GM19023 (cell line): ENCODE results near the gene OAF.

ENCODE experiments used
- ATAC-seq: cut with Tn5 transposase; IDR thresholded peaks from one replicate; pipeline ENCODE4 v1.9.1; 2021; ENCODE audit warnings: mild to moderate bottlenecking, moderate library complexity; ENCODE audit not compliant: unreplicated experiment

The OAF gene

GRCh38 chr11:120199613-120200012 lies 11.2 kb upstream of the OAF start:
- ATAC-seq, result no peak

DNA sequence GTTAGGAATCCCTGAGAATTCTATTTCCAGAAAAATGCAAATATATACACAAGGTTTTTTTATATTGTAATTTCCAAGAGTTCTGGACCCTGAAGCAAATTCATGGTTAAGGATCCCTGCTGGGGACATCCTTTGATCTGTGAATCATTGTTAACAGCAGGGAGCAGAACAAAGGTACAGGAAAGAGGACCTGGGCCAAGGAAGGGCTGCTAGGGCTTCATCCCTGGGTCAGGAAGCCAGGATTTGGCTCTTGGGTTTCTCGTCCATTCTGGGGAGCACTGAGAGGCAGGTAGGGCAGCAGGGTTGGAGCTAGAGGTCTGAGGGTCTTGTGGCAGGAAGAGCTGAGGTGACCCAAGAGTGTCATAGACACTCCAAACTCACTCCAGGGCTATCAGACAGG lies 10.2 kb upstream of the OAF start:
- no peak for ATAC-seq

DNA sequence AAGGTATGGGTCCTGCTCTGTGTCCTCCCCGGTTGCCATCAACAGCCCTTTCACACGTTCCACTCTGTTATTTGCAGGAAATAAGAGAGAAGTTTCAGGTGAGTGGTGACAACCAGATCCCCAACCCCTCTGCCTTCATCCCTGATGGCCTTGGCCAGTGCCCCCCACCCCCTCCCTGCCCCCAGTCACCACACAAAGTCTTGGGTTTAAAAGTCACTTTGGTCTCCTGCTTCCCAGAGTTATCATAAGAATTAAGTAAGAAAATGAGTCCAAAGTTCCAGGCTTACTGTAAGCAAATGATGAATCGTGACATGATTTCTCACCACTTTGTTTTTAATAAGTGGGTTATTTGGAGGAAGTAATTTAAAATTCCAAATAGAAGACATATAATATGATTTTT lies 9.2 kb upstream of the OAF start:
- ATAC-seq, result no peak

- ATAC-seq, result no peak
Observed at GRCh38 chr11:120203626-120204025, 7.2 kb upstream of the OAF start.

DNA sequence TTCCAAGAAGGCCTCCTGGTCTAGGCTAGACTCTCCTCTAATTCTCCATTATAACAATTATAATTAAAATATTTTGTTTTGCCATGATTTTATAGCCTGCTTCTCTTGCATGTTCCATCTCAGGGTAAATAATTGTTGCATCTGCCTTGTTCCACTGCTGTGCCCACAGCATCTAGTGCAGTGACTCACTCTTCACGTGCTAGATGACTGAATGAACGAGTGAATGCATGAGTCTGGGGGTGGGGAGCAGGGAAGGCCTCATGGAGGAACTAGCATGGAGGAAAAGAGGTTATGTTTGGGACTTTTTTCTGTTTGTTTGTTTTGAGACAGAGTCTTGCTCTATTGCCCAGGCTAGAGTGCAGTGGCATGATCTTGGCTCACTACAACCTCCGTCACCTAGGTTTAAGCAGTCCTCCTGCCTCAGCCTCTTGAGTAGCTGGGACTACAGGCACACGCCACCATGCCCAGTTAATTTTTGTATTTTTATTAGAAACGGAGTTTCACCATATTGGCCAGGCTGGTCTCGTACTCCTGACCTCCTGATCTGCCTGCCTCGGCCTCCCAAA lies 5.2 kb upstream of the OAF start:
- no peak for ATAC-seq

DNA sequence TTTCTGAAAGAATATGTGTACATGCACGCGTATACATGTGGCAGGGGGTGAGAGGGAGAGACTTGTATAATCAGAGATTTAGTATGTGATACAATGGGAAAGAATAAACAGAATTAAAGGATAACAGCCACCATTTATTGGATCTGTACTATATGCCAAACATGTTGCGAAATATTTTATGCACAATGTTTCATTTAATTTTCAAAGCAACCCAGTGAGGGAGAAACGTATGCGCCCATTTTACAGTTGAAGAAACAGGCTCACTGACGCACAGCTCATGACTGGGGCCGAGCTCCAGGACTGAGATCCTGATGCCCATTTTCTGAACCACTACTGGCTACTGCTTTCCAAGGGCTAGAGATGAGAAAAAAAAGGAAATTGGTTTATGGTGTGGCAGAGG lies 3.3 kb upstream of the OAF start:
- no peak for ATAC-seq

DNA sequence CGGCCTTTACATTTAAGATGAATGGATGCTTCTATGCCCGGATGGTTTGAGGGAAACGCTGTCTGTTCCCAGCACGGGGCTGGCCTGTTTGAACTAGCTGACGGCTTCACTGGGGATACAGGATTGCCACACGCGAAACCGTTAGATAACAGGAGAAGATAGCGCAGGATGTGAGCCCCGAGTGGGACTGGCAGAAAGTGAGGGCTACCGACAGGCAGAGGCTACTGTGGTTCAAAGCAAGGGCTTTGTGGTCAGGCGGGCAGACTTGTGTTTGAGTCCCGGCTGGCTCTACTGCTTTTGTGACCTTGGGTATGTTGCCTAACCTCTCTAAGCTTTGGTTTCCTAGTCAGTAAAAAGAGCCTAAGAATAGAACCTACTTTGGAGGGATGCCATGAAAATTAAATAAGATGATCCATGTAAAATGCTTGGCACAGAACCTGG lies 2.8 kb upstream of the OAF start:
- ATAC-seq, result no peak

GRCh38 chr11:120208777-120209176 lies 2.1 kb upstream of the OAF start:
- ATAC-seq, result no peak

DNA sequence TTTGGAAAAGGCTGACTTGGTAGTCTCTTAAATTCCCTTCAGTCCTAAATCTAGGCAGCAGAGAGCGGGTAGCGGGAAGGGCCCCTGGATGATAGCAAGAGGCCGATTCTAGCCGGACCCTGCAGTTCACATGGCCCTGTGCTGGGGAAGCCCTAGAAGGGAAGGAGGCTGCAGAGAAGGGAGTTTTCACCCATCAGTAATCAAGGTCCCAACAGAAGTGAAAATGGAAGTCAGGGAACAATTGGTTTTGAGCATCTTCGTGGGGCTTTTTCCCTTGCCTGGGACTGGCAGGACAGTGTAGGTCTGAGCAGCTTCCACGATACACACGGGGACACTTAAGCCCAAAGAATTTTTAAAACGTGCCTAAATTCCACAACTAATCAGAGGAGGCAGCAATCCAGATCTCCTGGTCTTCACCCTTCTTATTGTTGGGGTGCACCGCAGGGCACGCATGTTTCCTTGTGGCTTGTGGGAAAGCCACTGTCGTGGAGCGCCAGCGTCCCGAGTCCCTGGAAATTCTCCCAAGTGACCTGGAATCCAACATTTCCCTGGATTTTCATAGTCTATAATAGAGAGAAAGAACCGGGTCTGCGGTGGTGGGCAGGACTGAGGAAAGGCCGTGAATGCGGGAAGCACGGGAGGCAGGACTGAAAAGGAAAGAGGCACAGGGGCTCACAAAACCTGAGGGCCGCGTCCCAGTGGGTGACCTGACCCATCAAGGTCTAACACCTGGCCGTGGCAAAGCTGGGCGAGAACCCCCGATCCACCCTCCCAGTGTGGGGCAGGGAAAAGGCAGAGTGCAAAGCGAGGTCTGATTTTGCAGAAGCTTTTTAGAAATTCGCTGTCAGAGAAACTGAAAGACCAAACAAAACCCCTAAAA lies 846 bp upstream of the OAF start:
- ATAC-seq, result no peak

DNA sequence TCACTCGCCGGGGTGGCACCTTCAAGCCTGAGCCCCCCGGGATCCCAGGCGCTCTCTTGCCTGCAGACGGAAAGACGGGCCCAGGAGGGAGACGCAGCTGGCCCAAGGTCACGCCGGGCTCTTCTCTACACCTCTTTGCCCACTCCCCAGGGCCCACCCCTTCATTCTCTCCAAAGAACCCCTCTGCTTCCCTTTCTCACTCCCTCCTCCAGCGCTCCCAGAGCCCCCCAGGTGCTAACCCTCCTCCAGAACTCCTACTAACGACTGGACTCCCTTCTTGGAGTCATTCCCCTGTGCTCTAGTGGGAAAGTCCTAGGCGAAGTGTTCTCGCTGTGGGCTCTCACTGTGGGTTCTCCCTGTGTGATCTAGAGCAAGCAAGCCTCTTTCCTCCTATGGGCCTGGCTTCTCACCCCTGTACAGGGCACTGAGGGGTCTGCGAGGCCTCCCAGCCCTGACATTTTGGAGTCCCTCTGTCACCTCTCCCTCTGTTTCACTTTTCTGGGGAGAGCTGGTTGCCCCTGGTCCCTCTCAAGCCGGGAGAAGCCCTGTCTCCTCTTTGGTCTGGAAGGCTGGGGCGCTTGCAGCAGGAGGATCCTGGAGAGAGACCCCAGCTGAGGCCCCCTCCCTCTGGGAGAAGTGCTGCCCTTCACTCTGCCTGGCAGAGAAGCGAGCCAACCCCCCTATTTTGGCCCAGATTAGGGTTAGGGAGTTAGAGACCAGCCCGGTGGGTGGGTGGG lies 858 bp downstream of the OAF start:
- ATAC-seq, result no peak

DNA sequence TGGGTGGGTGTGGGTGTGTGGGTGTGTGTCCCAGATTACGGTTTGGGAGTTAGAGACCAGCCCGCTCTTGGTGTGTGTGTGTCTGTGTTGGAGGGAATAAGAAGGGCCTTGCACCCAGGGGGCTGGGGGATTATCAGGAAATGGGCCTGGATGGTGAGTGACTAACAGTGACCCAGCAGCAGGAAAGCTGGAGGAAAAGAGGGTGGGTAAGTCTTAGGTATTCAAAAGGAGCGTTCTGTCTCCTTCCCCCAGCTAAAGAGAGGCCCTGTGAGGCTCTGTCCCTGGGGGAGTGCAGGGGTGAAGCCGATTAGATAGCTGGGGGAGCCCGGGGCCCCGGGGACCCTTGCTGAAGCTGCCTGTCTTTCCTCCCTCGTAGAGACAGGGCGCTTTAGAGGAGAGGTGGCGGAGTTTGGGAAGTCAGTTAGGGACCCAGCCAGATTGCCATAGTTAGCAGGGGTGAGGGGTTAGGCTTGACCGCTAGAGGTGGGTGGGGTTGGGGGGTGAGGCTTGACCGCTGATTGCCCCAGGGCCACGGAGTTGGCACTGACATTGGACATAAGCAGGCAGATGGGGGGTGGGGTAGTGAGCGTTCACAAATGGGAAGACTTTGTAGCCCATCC lies 1.5 kb downstream of the OAF start:
- no peak for ATAC-seq

DNA sequence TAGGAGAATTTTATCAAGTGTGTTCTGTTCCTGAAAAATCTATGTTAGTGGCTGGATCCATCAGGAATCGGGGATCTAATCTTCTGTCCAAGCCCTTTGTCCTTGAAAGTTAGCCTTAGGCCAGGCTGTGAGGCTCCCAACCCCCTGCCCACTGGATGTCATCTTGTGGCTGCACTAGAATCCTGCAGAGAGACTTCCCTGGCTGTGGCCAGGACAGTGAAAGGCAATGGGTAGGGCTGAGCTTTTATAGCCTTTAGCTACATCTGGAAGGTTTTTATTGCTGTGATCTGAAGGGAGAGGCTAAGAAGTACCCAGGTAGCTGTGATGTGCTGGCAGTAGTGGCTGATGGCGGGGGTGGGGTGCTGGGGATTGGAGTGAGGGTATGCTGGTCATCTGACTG lies 2.1 kb downstream of the OAF start:
- no peak for ATAC-seq

DNA sequence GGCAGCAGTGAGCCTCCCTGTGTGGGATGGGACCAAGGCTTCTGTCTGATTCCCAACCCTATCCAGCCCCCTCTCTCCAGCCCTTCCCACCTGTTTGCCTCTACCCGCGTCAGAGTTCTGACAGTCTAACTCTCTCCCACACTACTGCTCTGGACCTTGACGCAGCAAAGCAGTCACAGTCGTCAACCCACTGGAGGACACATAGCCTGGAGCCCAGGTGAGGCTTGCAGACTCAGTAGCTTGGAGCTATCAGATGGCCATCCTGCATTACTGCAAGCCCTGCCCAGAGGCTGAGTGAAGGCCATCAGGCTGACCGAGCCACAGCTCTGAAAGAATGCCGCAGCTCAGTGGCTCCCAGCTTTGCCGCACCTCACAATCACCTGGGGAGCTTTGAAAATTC lies 3.7 kb downstream of the OAF start:
- no peak for ATAC-seq

- no peak for ATAC-seq
Observed at GRCh38 chr11:120215634-120216033, 4.8 kb downstream of the OAF start.

DNA sequence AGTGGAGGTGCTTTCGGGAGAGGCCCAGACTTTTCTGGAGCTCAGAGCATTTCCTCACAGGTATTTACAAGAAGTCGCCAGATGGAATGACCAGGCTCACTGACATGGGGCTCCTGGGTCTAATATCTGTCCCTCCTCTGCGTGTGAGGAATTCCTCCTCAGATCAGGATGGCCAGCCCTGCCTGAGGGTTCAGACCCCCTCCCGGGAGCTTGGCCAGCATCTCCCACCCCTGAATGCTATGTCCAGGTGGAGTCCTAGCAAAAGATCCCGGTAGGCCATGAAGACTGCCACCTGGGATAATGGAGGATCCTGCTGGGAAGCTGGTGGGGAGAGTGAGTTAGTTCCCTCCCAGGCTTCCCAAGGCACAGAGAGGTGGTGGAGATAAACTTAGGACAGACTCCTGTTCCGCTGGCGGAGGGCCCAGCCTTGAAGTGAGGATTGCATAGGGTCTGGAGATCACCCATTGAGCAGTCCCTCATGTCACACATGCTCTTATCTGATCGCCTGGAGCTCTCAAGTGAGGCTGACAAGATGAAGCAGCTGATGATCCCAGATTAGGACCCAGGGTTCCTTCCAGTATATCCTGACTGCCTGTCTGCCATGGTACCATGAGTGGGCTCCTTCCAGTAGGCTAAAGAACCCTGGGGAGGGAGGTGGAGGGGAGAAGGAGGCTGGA lies 5.7 kb downstream of the OAF start:
- ATAC-seq, result no peak

- no peak for ATAC-seq
Observed at GRCh38 chr11:120217526-120217925, 6.7 kb downstream of the OAF start.

GRCh38 chr11:120217941-120218694 lies 7.3 kb downstream of the OAF start:
- no peak for ATAC-seq

GRCh38 chr11:120218695-120219033 lies 7.8 kb downstream of the OAF start:
- ATAC-seq, result no peak

- ATAC-seq, result no peak
Observed at GRCh38 chr11:120219232-120219937, 8.6 kb downstream of the OAF start.
